ENCODE data around the gene ANGPTL7.

The ANGPTL7 gene

DNA sequence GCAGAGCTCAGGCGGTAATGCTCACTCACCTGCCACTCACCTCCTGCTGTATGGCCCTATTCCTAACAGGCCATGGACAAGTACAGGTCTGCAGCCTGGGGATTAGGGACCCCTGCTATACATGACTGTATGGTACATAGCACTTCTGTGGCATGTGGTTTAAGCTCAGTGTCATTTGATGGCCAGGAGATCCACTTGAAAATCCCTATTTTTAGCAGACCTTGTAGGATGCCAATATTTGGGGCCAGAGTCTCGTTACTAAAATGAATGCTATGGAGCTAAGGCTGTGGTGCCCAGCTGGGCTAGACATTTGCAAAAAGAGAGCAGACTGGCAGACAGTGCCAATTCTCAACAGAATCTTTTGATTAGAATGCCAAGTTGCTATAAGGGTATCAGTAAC lies 1.7 kb upstream of the ANGPTL7 start:
- DNase-seq (ENCODE audit: extremely low read depth, low read depth) = no peak
- no peak for TF ChIP-seq CTCF (IDR thresholded peaks at IDR 0.05; ENCODE audit: low read depth, low read length, missing control alignments)
- H3K4me3 ChIP-seq (replicated peaks; ENCODE audit: low read depth, low read length) = no peak overlapping the region

GRCh38 chr1:11187931-11188330 lies 1.2 kb upstream of the ANGPTL7 start:
- no peak for DNase-seq (ENCODE audit: extremely low read depth, low read depth)
- TF ChIP-seq CTCF (IDR thresholded peaks at IDR 0.05; ENCODE audit: low read depth, low read length, missing control alignments) = no peak
- H3K4me3 ChIP-seq (replicated peaks; ENCODE audit: low read depth, low read length) = no peak overlapping the region

- TF ChIP-seq CTCF (IDR thresholded peaks at IDR 0.05; ENCODE audit: low read depth, low read length, missing control alignments) = no peak
- no peak overlapping the region for H3K4me3 ChIP-seq (replicated peaks; ENCODE audit: low read depth, low read length)
- DNase-seq (ENCODE audit: extremely low read depth, low read depth) = no peak
Measured at GRCh38 chr1:11188381-11188780, 774 bp upstream of the ANGPTL7 start.

- no peak for TF ChIP-seq CTCF (IDR thresholded peaks at IDR 0.05; ENCODE audit: low read depth, low read length, missing control alignments)
- no peak for DNase-seq (ENCODE audit: extremely low read depth, low read depth)
- H3K4me3 ChIP-seq (replicated peaks; ENCODE audit: low read depth, low read length) = no peak overlapping the region
Measured at GRCh38 chr1:11193376-11193775, 4.2 kb downstream of the ANGPTL7 start.

GRCh38 chr1:11194407-11195176 lies 5.4 kb downstream of the ANGPTL7 start:
- no peak for TF ChIP-seq CTCF (IDR thresholded peaks at IDR 0.05; ENCODE audit: low read depth, low read length, missing control alignments)
- no peak for DNase-seq (ENCODE audit: extremely low read depth, low read depth)

GRCh38 chr1:11196945-11197344 lies 7.8 kb downstream of the ANGPTL7 start:
- no peak for TF ChIP-seq CTCF (IDR thresholded peaks at IDR 0.05; ENCODE audit: low read depth, low read length, missing control alignments)
- no peak overlapping the region for H3K4me3 ChIP-seq (replicated peaks; ENCODE audit: low read depth, low read length)
- DNase-seq (ENCODE audit: extremely low read depth, low read depth) = no peak

More at GRCh38 chr1:11194407-11195176, 5.4 kb downstream of the ANGPTL7 start:
- no peak overlapping the region for H3K4me3 ChIP-seq (replicated peaks; ENCODE audit: low read depth, low read length)

- no peak overlapping the region for H3K4me3 ChIP-seq (replicated peaks; ENCODE audit: low read depth, low read length)
- no peak for TF ChIP-seq CTCF (IDR thresholded peaks at IDR 0.05; ENCODE audit: low read depth, low read length, missing control alignments)
- DNase-seq (ENCODE audit: extremely low read depth, low read depth) = no peak
Measured at GRCh38 chr1:11197359-11197758, 8.2 kb downstream of the ANGPTL7 start.

All from HFF-Myc (cell line).